HCT116 (cell line): ENCODE data around the gene ZNF695. TPM values are rescaled to one million over a fixed set of nuclear protein-coding genes. Genes with fewer than 3 reads are reported as not detected.

ENCODE experiments used
- ATAC-seq: fragments of 200-7000 bp; cut with Tn5 transposase; 2 replicates; pipeline ENCODE4 v1.9.1; 2020; ENCODE audit warnings: mild to moderate bottlenecking, moderate library complexity
- BruUV-seq: library from RNA; stranded (reverse); fragments of 400-500 nt; replicated peaks from 2 replicates; lab custom pipeline; 2021; lab: Mats Ljungman, UMichigan
- CTCF ChIA-PET: fragments of 300-600 bp; sonication (Branson Sonifier 250); formaldehyde crosslinking; loops from one replicate; lab custom pipeline; 2021; ENCODE audit warnings: antibody characterized with exemption; lab: Charles Lee
- POLR2A ChIA-PET: fragments of 300-600, 350-600 bp; sonication (Branson Sonifier 250); formaldehyde crosslinking; loops from one replicate; lab custom pipeline; 2021; ENCODE audit warnings: antibody characterized with exemption; lab: Charles Lee
- RAD21 ChIA-PET, 2 experiments: fragments of 300-600 bp; sonication (Branson Sonifier 250); formaldehyde crosslinking; loops; one replicate each; lab custom pipeline; 2023; ENCODE audit warnings: low total read pairs in 2 of 2; ENCODE audit not compliant: uncharacterized antibody in 2 of 2, unreplicated experiment in 2 of 2, low non-redundant PET in 1 of 2; lab: Charles Lee
- DNase-seq: peaks from one replicate; pipeline ENCODE4 v3.0.0-alpha.2; 2010; ENCODE audit warnings: low read depth, low spot score
- H2AFZ ChIP-seq: fragments of 200-600 bp; shearing (Covaris generic), sonication (generic); 2 replicates; pipeline ENCODE4 v1.6.1; 2017; ENCODE audit warnings: low read depth, mixed run types, mixed read lengths, antibody characterized with exemption, low read length; ENCODE audit not compliant: poor library complexity, severe bottlenecking
- H3K27ac ChIP-seq: 2 replicates; pipeline ENCODE4 v1.5.1; 2012; ENCODE audit warnings: low read depth, low read length
- H3K27me3 ChIP-seq: fragments of 200-600 bp; sonication (generic); 2 replicates; pipeline ENCODE4 v1.6.1; 2016; ENCODE audit warnings: mixed run types, low read length, mixed read lengths; ENCODE audit not compliant: insufficient read depth
- H3K36me3 ChIP-seq, 2 experiments: fragments of 200-500 bp in 1 of 2; fragments of 200-600 bp in 1 of 2; sonication (Bioruptor generic) in 1 of 2; sonication (generic) in 1 of 2; 2 replicates each; pipeline versions ENCODE4 v1.5.1 to v1.6.1; 2014 to 2016; ENCODE audit warnings: low read length in 2 of 2, inconsistent platforms in 1 of 2, mixed read lengths in 1 of 2, mixed run types in 1 of 2; ENCODE audit not compliant: insufficient read depth in 2 of 2, control insufficient read depth in 1 of 2
- H3K4me1 ChIP-seq, 2 experiments: fragments of 200-600 bp in 1 of 2; sonication (generic) in 1 of 2; 2 replicates each; pipeline versions ENCODE4 v1.5.1 to v1.6.1; 2012 to 2017; ENCODE audit warnings: low read length in 2 of 2, inconsistent platforms in 1 of 2, mild to moderate bottlenecking in 1 of 2, mixed read lengths in 1 of 2, mixed run types in 1 of 2, moderate library complexity in 1 of 2; ENCODE audit not compliant: insufficient read depth in 2 of 2, control insufficient read depth in 1 of 2
- H3K4me2 ChIP-seq: fragments of 200-600 bp; sonication (generic); 2 replicates; pipeline ENCODE4 v1.6.1; 2017; ENCODE audit warnings: mixed run types, low read length, mixed read lengths
- H3K4me3 ChIP-seq, 2 experiments: fragments of 200-600 bp in 1 of 2; sonication (generic) in 1 of 2; replicated peaks in 1 of 2; 2 replicates each; pipeline ENCODE4 v1.5.1; 2011 to 2016; ENCODE audit warnings: low read length in 2 of 2, control low read depth in 1 of 2, low read depth in 1 of 2, mild to moderate bottlenecking in 1 of 2, mixed read lengths in 1 of 2, mixed run types in 1 of 2
- H3K79me2 ChIP-seq: fragments of 200-600 bp; sonication (generic); 2 replicates; pipeline ENCODE4 v1.6.1; 2017; ENCODE audit warnings: mild to moderate bottlenecking, mixed run types, low read length, moderate library complexity, mixed read lengths; ENCODE audit not compliant: insufficient read depth
- H3K9ac ChIP-seq: fragments of 200-600 bp; sonication (generic); 2 replicates; pipeline ENCODE4 v1.6.1; 2016; ENCODE audit warnings: low read length, mixed read lengths
- H3K9me2 ChIP-seq: fragments of 200-600 bp; sonication (generic), shearing (Covaris generic); 2 replicates; pipeline ENCODE4 v1.6.1; 2017; ENCODE audit warnings: mixed run types, mild to moderate bottlenecking, moderate library complexity; ENCODE audit not compliant: insufficient read depth
- H3K9me3 ChIP-seq, 2 experiments: fragments of 200-500 bp in 1 of 2; fragments of 200-600 bp in 1 of 2; sonication (Bioruptor generic) in 1 of 2; sonication (generic) in 1 of 2; 2 replicates each; pipeline ENCODE4 v1.6.1; 2014 to 2017; ENCODE audit warnings: low read length in 2 of 2, mixed read lengths in 2 of 2, inconsistent platforms in 1 of 2, low read depth in 1 of 2, mild to moderate bottlenecking in 1 of 2, mixed run types in 1 of 2, moderate library complexity in 1 of 2; ENCODE audit not compliant: control insufficient read depth in 1 of 2, insufficient read depth in 1 of 2
- H4K20me1 ChIP-seq: fragments of 200-600 bp; sonication (generic), shearing (Covaris generic); 2 replicates; pipeline ENCODE4 v1.6.1; 2017; ENCODE audit warnings: mixed run types, mild to moderate bottlenecking, moderate library complexity; ENCODE audit not compliant: insufficient read depth
- CBX3 ChIP-seq: IDR thresholded peaks from 2 replicates; pipeline ENCODE4 v1.6.1; 2012; ENCODE audit warnings: low read depth
- ELF1 ChIP-seq: IDR thresholded peaks from 2 replicates; pipeline ENCODE4 v1.6.1; 2012; ENCODE audit warnings: low read depth, borderline replicate concordance
- JUND ChIP-seq: IDR thresholded peaks from 2 replicates; pipeline ENCODE4 v1.6.1; 2012
- RAD21 ChIP-seq: IDR thresholded peaks from 2 replicates; pipeline ENCODE4 v1.6.1; 2012; ENCODE audit warnings: low read depth, mild to moderate bottlenecking
- SP1 ChIP-seq: IDR thresholded peaks from 2 replicates; pipeline ENCODE4 v1.6.1; 2012; ENCODE audit warnings: low read depth
- SRF ChIP-seq: IDR thresholded peaks from 2 replicates; pipeline ENCODE4 v1.6.1; 2012; ENCODE audit warnings: low read depth
- TCF7L2 ChIP-seq: IDR thresholded peaks from 2 replicates; pipeline ENCODE4 v1.7.0; 2011; ENCODE audit warnings: borderline replicate concordance, inconsistent platforms; ENCODE audit not compliant: insufficient read depth, insufficient read length; ENCODE audit errors: extremely low read depth
- ZNF274 ChIP-seq: fragments of 200-500 bp; sonication (Bioruptor generic); IDR thresholded peaks from 2 replicates; pipeline ENCODE4 v1.6.1; 2014; ENCODE audit warnings: mild to moderate bottlenecking, low read depth, low read length, inconsistent platforms
- intact Hi-C: fragments of 100-400 bp; cut with micrococcal nuclease; formaldehyde crosslinking; loops from 2 replicates; pipeline ENCODE4 v1.10.0; 2022
- total RNA-seq: library from RNA; stranded (reverse); gene quantifications from one replicate; pipeline ENCODE4 v1.2.1, GENCODE V29; 2021; ENCODE audit not compliant: unreplicated experiment
- TF ChIP-seq, protein P1 (sequence below): IDR thresholded peaks from 2 replicates; pipeline ENCODE4 v1.6.1; 2012

Gene ZNF695
- total RNA-seq, 1 experiment from 2014 or later = 14.9 TPM

DNA sequence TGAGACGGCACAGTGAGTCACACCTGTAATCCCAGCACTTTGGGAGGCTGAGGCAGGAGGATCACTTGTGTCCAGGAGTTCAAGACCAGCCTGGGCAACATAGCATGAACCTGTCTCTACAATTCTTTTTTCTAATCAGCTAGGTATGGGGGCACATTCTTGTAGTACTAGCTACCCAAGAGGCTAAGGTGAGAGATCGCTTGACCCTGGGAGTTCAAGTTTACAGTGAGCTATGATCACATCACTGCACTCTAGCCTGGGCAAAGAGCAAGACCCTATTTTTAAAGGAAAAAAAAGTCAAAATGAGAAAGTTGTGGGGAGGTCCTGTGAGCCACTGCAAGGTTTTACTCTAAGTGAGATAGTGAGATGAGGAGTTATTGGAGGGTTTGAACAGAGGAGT, 41.4 kb downstream of the ZNF695 start:
- Histone ChIP-seq H2AFZ (no peak overlapping the region), H3K9me3 (peaks cover 2 to 8% of the 10 kb centered on the region in 2 experiments; a peak in 2 of 4 replicates), H3K9ac (no peak overlapping the region), H3K36me3 (peaks cover 0 to 10% of the 10 kb centered on the region in 2 experiments; a peak in 2 of 4 replicates), H3K9me2 (no peaks in the 10 kb centered on the region), H3K4me1 (no peaks in the 10 kb centered on the region), H3K27me3 (no peaks in the 10 kb centered on the region), H3K27ac (no peak overlapping the region), H3K4me3 (no peak overlapping the region), H4K20me1 (no peaks in the 10 kb centered on the region)
- ChIA-PET POLR2A (no interaction called here), RAD21 (no interaction called here), CTCF (no interaction called here)
- intact Hi-C loops = no loop called here
- ATAC-seq = no peak
- no peak for TF ChIP-seq JUND
- TF ChIP-seq RAD21 = no peak
- TF ChIP-seq, protein P1, sequence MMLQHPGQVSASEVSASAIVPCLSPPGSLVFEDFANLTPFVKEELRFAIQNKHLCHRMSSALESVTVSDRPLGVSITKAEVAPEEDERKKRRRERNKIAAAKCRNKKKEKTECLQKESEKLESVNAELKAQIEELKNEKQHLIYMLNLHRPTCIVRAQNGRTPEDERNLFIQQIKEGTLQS = no peak
- TF ChIP-seq CBX3 = no peak
- no peak for TF ChIP-seq TCF7L2
- TF ChIP-seq SRF = no peak
- no peak for TF ChIP-seq ELF1
- TF ChIP-seq SP1 = no peak
- TF ChIP-seq, all 23 proteins: peak for 0
- Histone ChIP-seq H3K79me2 (no peaks in the 10 kb centered on the region), H3K4me2 (no peak overlapping the region)
- no TSS peak for BruUV-seq
- no peak for DNase-seq

DNA sequence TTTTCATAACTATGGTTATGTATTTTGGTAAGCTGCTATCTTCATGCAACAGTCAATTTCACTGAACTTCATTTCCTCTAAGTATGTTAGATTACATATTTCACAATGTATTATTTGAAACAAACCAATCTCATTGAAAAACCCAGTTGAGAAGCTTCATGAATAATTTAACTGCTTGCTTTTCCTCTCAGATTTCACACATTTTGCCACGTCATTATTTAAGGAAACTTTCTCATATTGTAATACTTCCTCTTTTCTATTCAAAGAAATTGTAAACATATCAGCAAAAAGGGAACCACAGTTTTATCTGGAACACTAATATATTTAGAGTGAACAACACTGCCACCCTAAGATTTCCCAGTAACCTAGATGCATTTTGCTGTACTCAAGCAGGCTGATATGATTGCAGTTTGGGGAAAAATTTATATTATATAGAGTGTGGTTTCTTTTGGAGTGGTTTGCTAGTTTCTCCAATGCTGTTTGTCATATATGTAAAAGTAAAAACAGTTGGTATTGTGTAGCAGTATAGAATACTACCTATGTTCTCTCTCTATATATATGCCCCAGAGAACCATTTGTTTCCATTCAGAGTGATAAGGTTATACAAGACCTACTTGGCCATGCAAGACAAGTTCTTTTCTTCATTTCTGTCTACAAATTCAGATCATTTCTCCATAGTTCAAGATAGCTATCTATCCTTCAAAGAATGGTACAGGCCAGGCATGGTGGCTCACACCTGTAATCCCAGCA, 47.7 kb downstream of the ZNF695 start:
- no peaks in the 10 kb centered on the region for H3K27me3 ChIP-seq
- no peaks in the 10 kb centered on the region for H4K20me1 ChIP-seq
- DNase-seq = no peak
- peaks cover 0 to 19% of the 10 kb centered on the region in 2 experiments; a peak in 2 of 4 replicates for H3K36me3 ChIP-seq
- ChIA-PET POLR2A (no interaction called here), CTCF (no interaction called here)
- no peak overlapping the region for H3K9ac ChIP-seq
- H3K79me2 ChIP-seq = no peaks in the 10 kb centered on the region
- intact Hi-C loops = no loop called here
- ATAC-seq = no peak
- no peak overlapping the region for H2AFZ ChIP-seq
- H3K4me2 ChIP-seq = no peak overlapping the region
- no peak overlapping the region for H3K4me3 ChIP-seq
- no peak overlapping the region for H3K27ac ChIP-seq
- H3K4me1 ChIP-seq = no peaks in the 10 kb centered on the region
- no peaks in the 10 kb centered on the region for H3K9me3 ChIP-seq
- no peak for TF ChIP-seq ZNF274
- no peak for TF ChIP-seq JUND
- TF ChIP-seq RAD21 = no peak
- TF ChIP-seq, all 23 proteins: peak for 0
- RAD21 ChIA-PET = no interaction called here
- BruUV-seq = TSS peak; percentile 35
- H3K9me2 ChIP-seq = no peaks in the 10 kb centered on the region
